ENCODE measurements around the gene PHF2.

PHF2 gene

DNA sequence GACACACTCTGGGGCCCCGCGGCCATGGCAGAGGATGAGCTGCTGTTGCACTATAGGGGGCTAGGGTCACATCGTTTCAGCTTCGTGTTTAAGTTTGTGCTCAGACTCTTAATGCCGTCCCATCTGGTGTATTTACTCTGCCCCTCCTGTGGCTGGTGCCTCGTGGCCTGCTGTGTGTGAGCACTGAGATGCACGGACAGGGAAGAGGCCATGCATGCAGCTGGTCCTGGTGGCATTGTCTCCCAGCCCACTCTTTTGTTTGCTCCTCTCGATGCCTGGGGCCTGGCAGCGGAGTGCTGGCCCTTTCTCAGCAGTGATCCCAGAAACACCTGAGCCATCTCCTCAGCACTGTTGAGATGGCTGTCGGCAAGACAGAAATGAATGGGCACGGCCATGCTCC, 30.0 kb upstream of the PHF2 start:
- H3K4me1 ChIP-seq (ENCODE audit: control insufficient read depth in 1 of 2, insufficient read depth in 2 of 2, low read length in 2 of 2) = peaks cover 0 to 7% of the 10 kb centered on the region in 2 donors
- H3K9ac ChIP-seq (ENCODE audit: low read depth in 1 of 2, low read length in 2 of 2) = no peak overlapping the region
- peaks cover 28 to 52% of the 10 kb centered on the region in 2 donors for H3K36me3 ChIP-seq (ENCODE audit: control insufficient read depth in 1 of 2, insufficient read depth in 2 of 2, low read length in 2 of 2)
- no peak overlapping the region for H3K4me3 ChIP-seq (ENCODE audit: low read depth in 1 of 2, low read length in 2 of 2)
- no peaks in the 10 kb centered on the region for H3K9me3 ChIP-seq (ENCODE audit: control insufficient read depth in 1 of 2, low read length in 2 of 2)
- H3K27me3 ChIP-seq (ENCODE audit: control insufficient read depth in 1 of 2, insufficient read depth in 2 of 2, low read length in 2 of 2) = no peaks in the 10 kb centered on the region
- H3K27ac ChIP-seq (ENCODE audit: low read depth, low read length) = no peak overlapping the region

DNA sequence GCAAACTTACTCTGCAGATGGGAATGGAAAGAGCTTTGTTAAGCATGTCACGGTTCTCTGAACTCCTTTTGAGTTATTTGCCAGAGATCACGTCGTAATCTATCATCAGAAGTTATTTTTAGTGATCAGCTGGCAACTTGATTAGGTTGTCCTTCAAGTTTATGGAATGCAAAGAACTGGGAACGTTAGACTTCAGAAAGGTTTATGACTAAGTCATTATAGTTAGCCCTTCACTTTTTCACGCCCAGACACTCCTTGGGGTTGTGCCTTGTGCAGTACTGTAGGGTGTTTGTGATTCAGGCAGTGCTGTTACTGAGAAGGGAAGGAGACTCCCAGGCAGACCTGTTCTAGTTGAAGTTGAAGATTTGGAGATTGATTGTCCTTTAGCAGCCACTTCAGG, 26.8 kb upstream of the PHF2 start:
- Histone ChIP-seq H3K36me3 (ENCODE audit: control insufficient read depth in 1 of 2, insufficient read depth in 2 of 2, low read length in 2 of 2) (peaks cover 32 to 55% of the 10 kb centered on the region in 2 donors), H3K9me3 (ENCODE audit: control insufficient read depth in 1 of 2, low read length in 2 of 2) (no peaks in the 10 kb centered on the region), H3K4me3 (ENCODE audit: low read depth in 1 of 2, low read length in 2 of 2) (no peak overlapping the region), H3K4me1 (ENCODE audit: control insufficient read depth in 1 of 2, insufficient read depth in 2 of 2, low read length in 2 of 2) (peaks cover 0 to 7% of the 10 kb centered on the region in 2 donors), H3K27ac (ENCODE audit: low read depth, low read length) (no peak overlapping the region), H3K27me3 (ENCODE audit: control insufficient read depth in 1 of 2, insufficient read depth in 2 of 2, low read length in 2 of 2) (no peaks in the 10 kb centered on the region), H3K9ac (ENCODE audit: low read depth in 1 of 2, low read length in 2 of 2) (no peak overlapping the region)

DNA sequence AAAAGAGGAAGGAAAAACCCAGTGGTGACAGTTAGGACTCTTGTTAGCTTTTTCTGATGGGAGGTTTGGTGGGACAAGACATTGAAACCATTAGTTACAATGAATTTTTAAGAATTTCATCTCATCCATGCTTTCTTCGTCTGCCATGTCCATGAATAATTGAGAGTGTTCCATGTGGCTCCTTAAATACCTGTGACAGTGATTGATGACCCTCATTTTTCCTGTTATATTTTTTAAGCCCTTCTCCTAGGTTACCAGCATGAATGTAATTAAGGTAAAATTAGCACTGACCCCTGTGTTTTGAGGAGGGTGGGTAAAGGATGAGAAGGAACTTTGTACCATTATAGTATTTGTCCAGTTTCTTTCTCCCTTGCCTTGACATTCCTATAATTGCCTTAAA, 23.5 kb upstream of the PHF2 start:
- Histone ChIP-seq H3K9me3 (ENCODE audit: control insufficient read depth in 1 of 2, low read length in 2 of 2) (no peaks in the 10 kb centered on the region), H3K4me1 (ENCODE audit: control insufficient read depth in 1 of 2, insufficient read depth in 2 of 2, low read length in 2 of 2) (peaks cover 0 to 7% of the 10 kb centered on the region in 2 donors), H3K4me3 (ENCODE audit: low read depth in 1 of 2, low read length in 2 of 2) (no peak overlapping the region), H3K36me3 (ENCODE audit: control insufficient read depth in 1 of 2, insufficient read depth in 2 of 2, low read length in 2 of 2) (peaks cover 28 to 63% of the 10 kb centered on the region in 2 donors), H3K27ac (ENCODE audit: low read depth, low read length) (no peak overlapping the region), H3K27me3 (ENCODE audit: control insufficient read depth in 1 of 2, insufficient read depth in 2 of 2, low read length in 2 of 2) (no peaks in the 10 kb centered on the region), H3K9ac (ENCODE audit: low read depth in 1 of 2, low read length in 2 of 2) (no peak overlapping the region)

DNA sequence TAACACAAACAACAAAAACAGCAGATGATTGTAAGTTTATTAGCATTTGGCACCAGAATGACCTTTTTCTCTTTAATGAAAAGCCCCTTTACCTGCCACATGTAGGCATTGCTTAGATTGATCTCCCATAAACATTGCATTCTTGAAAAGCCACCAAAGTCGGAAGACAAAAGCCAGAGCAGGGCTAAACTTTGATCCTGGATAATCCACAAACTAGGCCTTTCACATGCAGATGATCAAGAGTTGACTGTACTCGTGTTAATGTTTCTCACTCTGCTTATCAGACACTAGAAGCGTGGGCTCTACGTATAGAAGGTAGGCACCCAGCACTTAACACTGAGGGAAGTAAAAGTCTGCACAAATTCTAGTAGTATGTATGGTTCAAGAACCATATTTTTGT, 21.0 kb upstream of the PHF2 start:
- Histone ChIP-seq H3K36me3 (ENCODE audit: control insufficient read depth in 1 of 2, insufficient read depth in 2 of 2, low read length in 2 of 2) (peaks cover 44 to 83% of the 10 kb centered on the region in 2 donors), H3K4me3 (ENCODE audit: low read depth in 1 of 2, low read length in 2 of 2) (no peak overlapping the region), H3K9ac (ENCODE audit: low read depth in 1 of 2, low read length in 2 of 2) (no peak overlapping the region), H3K27ac (ENCODE audit: low read depth, low read length) (no peak overlapping the region), H3K9me3 (ENCODE audit: control insufficient read depth in 1 of 2, low read length in 2 of 2) (no peaks in the 10 kb centered on the region), H3K4me1 (ENCODE audit: control insufficient read depth in 1 of 2, insufficient read depth in 2 of 2, low read length in 2 of 2) (no peaks in the 10 kb centered on the region), H3K27me3 (ENCODE audit: control insufficient read depth in 1 of 2, insufficient read depth in 2 of 2, low read length in 2 of 2) (no peaks in the 10 kb centered on the region)

DNA sequence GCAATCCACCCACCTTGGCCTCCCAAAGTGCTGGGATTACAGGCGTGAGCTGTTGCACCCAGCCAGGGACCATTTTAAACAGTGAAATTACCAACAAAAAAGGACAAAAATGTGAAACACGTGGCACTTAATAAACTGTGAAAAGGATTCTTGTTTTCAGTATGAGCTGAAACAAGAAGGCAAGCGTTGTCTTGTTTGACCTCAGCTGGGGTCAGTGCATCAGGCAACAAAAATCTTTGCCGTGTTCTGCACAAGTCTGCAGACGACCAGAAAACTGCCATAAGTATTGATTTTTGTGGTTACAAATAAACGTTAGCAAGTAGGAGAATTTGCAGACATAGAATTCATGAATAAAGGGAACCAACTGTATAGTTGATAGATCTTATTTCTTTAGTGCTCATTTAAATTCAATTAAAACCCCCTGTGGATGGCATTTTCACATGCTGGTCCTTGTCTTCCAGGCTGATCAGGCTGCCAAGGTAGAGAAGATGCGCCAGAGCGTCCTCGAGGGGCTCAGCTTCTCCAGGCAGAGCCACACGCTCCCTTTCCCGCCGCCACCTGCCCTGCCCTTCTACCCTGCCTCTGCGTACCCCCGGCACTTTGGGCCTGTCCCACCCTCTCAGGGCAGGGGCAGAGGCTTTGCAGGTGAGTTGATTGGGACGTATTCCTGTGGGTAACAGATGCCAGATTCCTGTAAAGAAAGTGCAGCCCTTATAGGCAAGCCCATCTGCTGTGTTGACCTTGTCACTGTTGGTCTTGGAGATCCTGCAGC, 18.8 kb upstream of the PHF2 start:
- no peak overlapping the region for H3K9ac ChIP-seq (ENCODE audit: low read depth in 1 of 2, low read length in 2 of 2)
- no peak overlapping the region for H3K4me3 ChIP-seq (ENCODE audit: low read depth in 1 of 2, low read length in 2 of 2)
- no peaks in the 10 kb centered on the region for H3K4me1 ChIP-seq (ENCODE audit: control insufficient read depth in 1 of 2, insufficient read depth in 2 of 2, low read length in 2 of 2)
- no peaks in the 10 kb centered on the region for H3K27me3 ChIP-seq (ENCODE audit: control insufficient read depth in 1 of 2, insufficient read depth in 2 of 2, low read length in 2 of 2)
- no peaks in the 10 kb centered on the region for H3K9me3 ChIP-seq (ENCODE audit: control insufficient read depth in 1 of 2, low read length in 2 of 2)
- H3K36me3 ChIP-seq (ENCODE audit: control insufficient read depth in 1 of 2, insufficient read depth in 2 of 2, low read length in 2 of 2) = peaks cover 45 to 85% of the 10 kb centered on the region in 2 donors
- H3K27ac ChIP-seq (ENCODE audit: low read depth, low read length) = no peak overlapping the region

DNA sequence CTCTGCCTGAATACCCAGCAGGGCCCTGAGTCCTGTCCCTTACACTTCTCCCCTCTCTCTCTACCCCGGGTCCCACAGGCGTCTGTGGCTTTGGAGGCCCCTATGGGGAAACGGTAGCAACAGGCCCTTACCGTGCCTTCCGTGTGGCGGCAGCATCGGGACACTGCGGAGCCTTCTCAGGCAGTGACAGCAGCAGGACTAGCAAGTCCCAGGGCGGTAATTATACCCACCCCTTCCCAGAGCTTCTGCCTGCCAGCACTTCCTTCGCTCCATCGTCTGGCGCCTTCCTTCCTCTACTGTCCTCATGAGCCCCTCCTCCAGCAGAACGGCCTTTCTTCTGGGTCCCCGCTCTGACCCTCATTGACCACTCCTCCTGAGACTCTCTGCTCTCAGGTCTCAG, 17.9 kb upstream of the PHF2 start:
- H3K9me3 ChIP-seq (ENCODE audit: control insufficient read depth in 1 of 2, low read length in 2 of 2) = no peaks in the 10 kb centered on the region
- H3K27ac ChIP-seq (ENCODE audit: low read depth, low read length) = no peak overlapping the region
- H3K4me3 ChIP-seq (ENCODE audit: low read depth in 1 of 2, low read length in 2 of 2) = no peak overlapping the region
- no peaks in the 10 kb centered on the region for H3K4me1 ChIP-seq (ENCODE audit: control insufficient read depth in 1 of 2, insufficient read depth in 2 of 2, low read length in 2 of 2)
- no peak overlapping the region for H3K9ac ChIP-seq (ENCODE audit: low read depth in 1 of 2, low read length in 2 of 2)
- H3K27me3 ChIP-seq (ENCODE audit: control insufficient read depth in 1 of 2, insufficient read depth in 2 of 2, low read length in 2 of 2) = no peaks in the 10 kb centered on the region
- peaks cover 46 to 86% of the 10 kb centered on the region in 2 donors for H3K36me3 ChIP-seq (ENCODE audit: control insufficient read depth in 1 of 2, insufficient read depth in 2 of 2, low read length in 2 of 2)

DNA sequence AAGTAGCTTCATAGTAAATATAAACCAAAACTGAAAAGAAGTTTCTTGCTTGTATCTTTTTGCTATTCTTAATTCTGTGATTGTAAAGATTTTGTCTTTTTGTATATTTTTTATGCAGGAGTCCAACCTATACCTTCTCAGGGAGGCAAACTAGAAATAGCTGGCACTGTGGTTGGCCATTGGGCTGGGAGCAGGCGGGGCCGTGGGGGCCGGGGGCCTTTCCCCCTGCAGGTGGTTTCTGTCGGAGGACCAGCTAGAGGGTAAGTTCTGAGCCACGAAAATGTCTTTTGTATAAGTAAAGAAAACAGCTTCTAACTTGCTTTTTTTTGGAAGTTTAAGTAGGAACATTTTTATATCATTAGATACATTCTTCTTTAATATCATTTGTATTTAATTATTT, 15.4 kb upstream of the PHF2 start:
- H3K9me3 ChIP-seq (ENCODE audit: control insufficient read depth in 1 of 2, low read length in 2 of 2) = no peaks in the 10 kb centered on the region
- H3K27ac ChIP-seq (ENCODE audit: low read depth, low read length) = no peak overlapping the region
- no peak overlapping the region for H3K4me3 ChIP-seq (ENCODE audit: low read depth in 1 of 2, low read length in 2 of 2)
- H3K9ac ChIP-seq (ENCODE audit: low read depth in 1 of 2, low read length in 2 of 2) = no peak overlapping the region
- peaks cover 44 to 81% of the 10 kb centered on the region in 2 donors for H3K36me3 ChIP-seq (ENCODE audit: control insufficient read depth in 1 of 2, insufficient read depth in 2 of 2, low read length in 2 of 2)
- no peaks in the 10 kb centered on the region for H3K27me3 ChIP-seq (ENCODE audit: control insufficient read depth in 1 of 2, insufficient read depth in 2 of 2, low read length in 2 of 2)
- no peaks in the 10 kb centered on the region for H3K4me1 ChIP-seq (ENCODE audit: control insufficient read depth in 1 of 2, insufficient read depth in 2 of 2, low read length in 2 of 2)

DNA sequence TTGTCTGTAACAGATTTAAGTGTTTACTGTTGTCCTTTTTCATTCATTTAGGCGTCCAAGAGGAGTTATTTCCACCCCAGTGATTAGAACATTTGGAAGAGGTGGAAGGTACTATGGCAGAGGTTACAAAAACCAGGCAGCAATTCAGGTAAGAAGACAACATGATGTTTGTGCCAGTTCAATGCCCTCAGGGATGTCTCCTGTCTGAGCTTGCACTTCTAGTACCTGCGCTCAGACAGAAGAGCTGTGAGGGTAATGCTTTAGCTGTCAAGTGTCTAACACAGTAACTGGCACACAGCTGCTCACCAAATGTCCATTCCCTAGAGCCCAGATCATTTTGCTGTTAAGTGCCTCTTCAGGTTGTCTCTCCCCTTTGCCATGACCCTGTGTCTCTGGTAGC, 14.2 kb upstream of the PHF2 start:
- peaks cover 37 to 71% of the 10 kb centered on the region in 2 donors for H3K36me3 ChIP-seq (ENCODE audit: control insufficient read depth in 1 of 2, insufficient read depth in 2 of 2, low read length in 2 of 2)
- H3K4me3 ChIP-seq (ENCODE audit: low read depth in 1 of 2, low read length in 2 of 2) = no peak overlapping the region
- no peaks in the 10 kb centered on the region for H3K27me3 ChIP-seq (ENCODE audit: control insufficient read depth in 1 of 2, insufficient read depth in 2 of 2, low read length in 2 of 2)
- H3K9ac ChIP-seq (ENCODE audit: low read depth in 1 of 2, low read length in 2 of 2) = no peak overlapping the region
- no peaks in the 10 kb centered on the region for H3K9me3 ChIP-seq (ENCODE audit: control insufficient read depth in 1 of 2, low read length in 2 of 2)
- H3K4me1 ChIP-seq (ENCODE audit: control insufficient read depth in 1 of 2, insufficient read depth in 2 of 2, low read length in 2 of 2) = peaks cover 2 to 5% of the 10 kb centered on the region in 2 donors
- no peak overlapping the region for H3K27ac ChIP-seq (ENCODE audit: low read depth, low read length)

DNA sequence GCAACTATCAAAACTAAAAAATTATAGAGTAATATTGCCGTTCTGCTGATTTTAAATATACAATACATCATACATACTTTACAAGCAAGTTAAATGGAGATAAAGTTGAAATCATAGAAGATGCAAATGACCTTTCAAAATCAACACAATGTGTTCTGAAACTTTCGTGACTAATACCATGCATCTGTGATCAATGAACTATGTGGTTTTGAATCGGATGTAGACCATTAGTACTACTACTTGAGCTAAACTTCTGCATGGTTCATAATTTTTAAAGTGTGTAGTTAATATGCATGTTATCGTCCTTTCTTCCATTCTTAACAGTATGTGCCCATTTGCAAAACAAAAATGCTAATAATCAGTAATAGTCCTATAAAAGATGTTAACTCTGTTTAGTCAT, 11.3 kb upstream of the PHF2 start:
- peaks cover 8 to 19% of the 10 kb centered on the region in 2 donors for H3K4me1 ChIP-seq (ENCODE audit: control insufficient read depth in 1 of 2, insufficient read depth in 2 of 2, low read length in 2 of 2)
- no peak overlapping the region for H3K9ac ChIP-seq (ENCODE audit: low read depth in 1 of 2, low read length in 2 of 2)
- no peak overlapping the region for H3K4me3 ChIP-seq (ENCODE audit: low read depth in 1 of 2, low read length in 2 of 2)
- no peaks in the 10 kb centered on the region for H3K27me3 ChIP-seq (ENCODE audit: control insufficient read depth in 1 of 2, insufficient read depth in 2 of 2, low read length in 2 of 2)
- no peak overlapping the region for H3K27ac ChIP-seq (ENCODE audit: low read depth, low read length)
- H3K9me3 ChIP-seq (ENCODE audit: control insufficient read depth in 1 of 2, low read length in 2 of 2) = no peaks in the 10 kb centered on the region
- peaks cover 21 to 43% of the 10 kb centered on the region in 2 donors for H3K36me3 ChIP-seq (ENCODE audit: control insufficient read depth in 1 of 2, insufficient read depth in 2 of 2, low read length in 2 of 2)

DNA sequence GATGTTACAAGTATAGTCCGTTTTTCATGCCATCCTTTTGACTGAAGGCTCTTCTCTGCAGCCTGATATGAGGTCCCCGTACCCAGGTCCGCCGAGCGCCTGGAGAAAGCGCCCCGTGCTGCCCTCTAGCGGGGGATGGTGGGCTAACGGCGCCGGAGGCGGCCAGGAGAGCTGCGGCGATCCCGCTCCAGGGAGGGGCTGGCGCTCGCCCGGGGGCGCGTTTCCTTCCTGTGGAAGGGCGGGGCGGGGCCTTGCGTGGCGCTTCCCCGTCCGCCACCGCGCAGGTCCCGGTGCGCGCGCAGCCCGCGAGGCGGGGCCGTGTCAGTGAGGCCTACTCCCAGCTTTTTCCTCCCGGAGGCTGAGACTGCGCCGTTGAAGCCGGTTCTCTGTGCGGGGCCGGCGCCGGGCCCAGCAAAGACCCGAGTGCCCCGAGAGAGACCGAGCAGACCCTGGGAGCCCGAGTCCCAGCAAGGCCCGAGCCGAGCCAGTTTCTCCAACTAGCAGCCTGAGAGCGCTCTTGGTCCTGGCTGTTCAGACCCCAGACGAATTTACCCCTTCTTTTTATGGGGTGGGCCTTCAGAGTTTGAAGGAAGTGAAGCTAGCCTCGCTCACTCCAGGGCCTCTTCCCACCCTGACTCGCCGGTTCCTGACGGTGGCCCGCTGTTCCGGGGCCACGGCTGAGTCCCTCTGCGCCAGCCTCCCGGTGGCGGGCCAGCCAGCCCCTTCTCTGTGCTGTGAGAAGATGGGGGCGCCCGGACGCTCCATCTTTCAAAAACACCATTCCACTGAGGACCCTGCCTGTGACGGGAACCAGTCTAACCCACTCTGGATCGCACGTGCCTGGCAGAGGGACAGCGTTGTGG, 9.7 kb upstream of the PHF2 start:
- Histone ChIP-seq H3K4me3 (ENCODE audit: low read depth in 1 of 2, low read length in 2 of 2) (peak overlapping the region; percentile 78 to 81), H3K27ac (ENCODE audit: low read depth, low read length) (peak overlapping the region; percentile 82), H3K9me3 (ENCODE audit: control insufficient read depth in 1 of 2, low read length in 2 of 2) (peaks cover 0 to 3% of the 10 kb centered on the region in 2 donors), H3K36me3 (ENCODE audit: control insufficient read depth in 1 of 2, insufficient read depth in 2 of 2, low read length in 2 of 2) (peaks cover 21 to 33% of the 10 kb centered on the region in 2 donors), H3K4me1 (ENCODE audit: control insufficient read depth in 1 of 2, insufficient read depth in 2 of 2, low read length in 2 of 2) (peaks cover 8 to 19% of the 10 kb centered on the region in 2 donors), H3K27me3 (ENCODE audit: control insufficient read depth in 1 of 2, insufficient read depth in 2 of 2, low read length in 2 of 2) (no peaks in the 10 kb centered on the region), H3K9ac (ENCODE audit: low read depth in 1 of 2, low read length in 2 of 2) (peak overlapping the region; percentile 71 to 95)
